Kidney (tissue), 14 donors: ENCODE data around the gene RNF150. TPM values are rescaled to one million over a fixed set of nuclear protein-coding genes. Genes with fewer than 3 reads are reported as not detected.
A peak's percentile ranks its signal among the peaks of the same experiment; 100 is the strongest.

ENCODE experiments used
- DNase-seq, 5 donors: peaks; one replicate each; pipeline ENCODE4 v3.0.0-alpha.2; 2013 to 2020
- FAIRE-seq: peaks from 2 replicates; lab custom pipeline; 2012; peaks lifted over from hg19 to GRCh38; lab: Jason Lieb, UNC
- H3K27ac ChIP-seq, 2 donors: one replicate each; pipeline ENCODE4 v1.7.0; 2013; ENCODE audit warnings: low read depth in 2 of 2, low read length in 2 of 2, inconsistent platforms in 1 of 2
- H3K27me3 ChIP-seq: one replicate; pipeline ENCODE4 v1.7.1; 2013; ENCODE audit warnings: low read length, inconsistent platforms; ENCODE audit not compliant: control insufficient read depth, insufficient read depth
- H3K36me3 ChIP-seq, 3 donors: one replicate each; pipeline versions ENCODE4 v1.7.0 to v1.7.1; 2013; ENCODE audit warnings: low read length in 3 of 3, control low read depth in 1 of 3, inconsistent platforms in 1 of 3; ENCODE audit not compliant: insufficient read depth in 3 of 3, control insufficient read depth in 2 of 3
- H3K4me1 ChIP-seq, 3 donors: one replicate each; pipeline versions ENCODE4 v1.7.0 to v1.7.1; 2013; ENCODE audit warnings: low read length in 3 of 3, inconsistent platforms in 1 of 3, low read depth in 1 of 3; ENCODE audit not compliant: control insufficient read depth in 2 of 3, insufficient read depth in 2 of 3
- H3K4me3 ChIP-seq, 3 donors: one replicate each; pipeline versions ENCODE4 v1.7.0 to v1.8.1; 2013; ENCODE audit warnings: low read length in 3 of 3, control low read depth in 1 of 3, inconsistent platforms in 1 of 3
- H3K9ac ChIP-seq, 3 donors: one replicate each; pipeline versions ENCODE4 v1.7.0 to v1.7.1; 2013; ENCODE audit warnings: low read length in 3 of 3, control low read depth in 1 of 3, inconsistent platforms in 1 of 3
- H3K9me3 ChIP-seq, 3 donors: one replicate each; pipeline versions ENCODE4 v1.7.0 to v1.7.1; 2013; ENCODE audit warnings: low read length in 3 of 3, control low read depth in 1 of 3, inconsistent platforms in 1 of 3; ENCODE audit not compliant: control insufficient read depth in 2 of 3, insufficient read depth in 1 of 3
- CTCF ChIP-seq: IDR thresholded peaks from 3 replicates; pipeline ENCODE4 v1.5.1; 2012; ENCODE audit warnings: mild to moderate bottlenecking, moderate library complexity, borderline replicate concordance; ENCODE audit not compliant: insufficient read depth; ENCODE audit errors: extremely low read depth
- intact Hi-C: fragments of 100-400 bp; cut with DNase I; formaldehyde crosslinking; loops from one replicate; pipeline ENCODE4 v1.11.1; 2022
- polyA plus RNA-seq: library from polyadenylated mRNA; stranded (reverse); fragments of 350-450 nt; fragmentation: Illumina TruSeq; extraction: RNeasy Lipid Tissue Mini Kit (QIAGEN cat#74804); gene quantifications from one replicate; pipeline ENCODE4 v1.2.3, GENCODE V29; 2014; ENCODE audit warnings: low read depth, low replicate concordance; ENCODE audit not compliant: insufficient read depth
- total RNA-seq: library from RNA; stranded (reverse); fragmentation: NEBNext Ultra II Directional; extraction: Animal tissue kit (Norgen Biotek cat#: 25700); gene quantifications from one replicate; pipeline ENCODE4 v1.2.1, GENCODE V29; 2021
- donor health status: control.
- donor health status: control.
- donor health status: control.
- donor health status: control.
- donor health status: control.
- donor health status: DM: yes; HTN: yes; CAD: no.
- donor health status: Normal renal cell carcinoma (clear cell type).

The RNF150 gene
- total and polyA plus RNA-seq, 2 donors from 2014 or later = 5.0 to 34.2 TPM

GRCh38 chr4:141022111-141022695 is 111.1 kb downstream of the RNF150 start:
- FAIRE-seq = no peak
- intact Hi-C loops = no loop called here
- Histone ChIP-seq H3K27ac (no peak overlapping the region), H3K4me3 (no peak overlapping the region), H3K27me3 (no peaks in the 10 kb centered on the region), H3K9me3 (no peaks in the 10 kb centered on the region), H3K36me3 (no peaks in the 10 kb centered on the region), H3K4me1 (peaks cover 0 to 14% (median 9%) of the 10 kb centered on the region in 3 donors), H3K9ac (no peak overlapping the region)
- no peak for TF ChIP-seq CTCF
- peak in 2 of 5 donors; percentile 65 to 70 for DNase-seq

GRCh38 chr4:141021397-141022110 is 111.7 kb downstream of the RNF150 start:
- TF ChIP-seq CTCF = no peak
- no peaks in the 10 kb centered on the region for H3K9me3 ChIP-seq
- FAIRE-seq (no peak), DNase-seq (peak in 2 of 5 donors; percentile 10 to 18)
- peaks cover 0 to 14% (median 9%) of the 10 kb centered on the region in 3 donors for H3K4me1 ChIP-seq
- intact Hi-C loops = no loop called here
- no peaks in the 10 kb centered on the region for H3K36me3 ChIP-seq
- H3K9ac ChIP-seq = no peak overlapping the region
- no peaks in the 10 kb centered on the region for H3K27me3 ChIP-seq
- peak overlapping the region; percentile 2 to 28 for H3K27ac ChIP-seq
- H3K4me3 ChIP-seq = no peak overlapping the region

DNA sequence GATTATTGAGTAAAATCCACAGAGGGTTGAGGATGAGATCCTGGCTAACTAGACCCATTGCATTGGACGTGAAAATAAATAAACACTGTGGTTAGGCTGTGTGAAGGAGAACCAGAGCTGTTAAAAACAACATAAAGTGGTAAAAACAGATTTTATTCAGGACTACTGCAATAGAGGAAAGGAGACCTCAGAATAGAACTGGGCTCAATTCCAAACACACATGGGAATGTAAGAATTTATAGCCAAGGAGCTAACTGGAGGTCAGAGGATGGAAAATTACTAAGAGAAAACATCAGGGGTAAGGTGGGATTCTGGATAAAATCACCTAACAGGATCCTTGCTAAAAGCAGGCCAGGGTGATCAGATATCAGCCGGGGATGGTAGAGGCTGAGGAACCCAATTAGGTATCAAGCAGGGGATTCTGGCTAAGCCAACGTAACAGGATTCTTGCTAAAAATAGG is 112.4 kb downstream of the RNF150 start:
- intact Hi-C loops = no loop called here
- Histone ChIP-seq H3K9ac (no peak overlapping the region), H3K27me3 (no peaks in the 10 kb centered on the region), H3K4me1 (peaks cover 0 to 14% (median 9%) of the 10 kb centered on the region in 3 donors), H3K27ac (peak overlapping the region; percentile 2 to 28), H3K9me3 (no peaks in the 10 kb centered on the region), H3K36me3 (no peaks in the 10 kb centered on the region), H3K4me3 (no peak overlapping the region)
- no peak for TF ChIP-seq CTCF
- FAIRE-seq (no peak), DNase-seq (peak in 2 of 5 donors; percentile 24 to 72)
